Measurements from ENCODE around the gene TKTL2. TPM values are rescaled to one million over a fixed set of nuclear protein-coding genes. Genes with fewer than 3 reads are reported as not detected.

The TKTL2 gene
- total and polyA plus RNA-seq, 10 of the 15 experiments (the other 5 are each of a cell fraction or from before 2014, with no cell fraction given), result 0.03 to 0.04 (median 0.03) TPM; not detected in 7

DNA sequence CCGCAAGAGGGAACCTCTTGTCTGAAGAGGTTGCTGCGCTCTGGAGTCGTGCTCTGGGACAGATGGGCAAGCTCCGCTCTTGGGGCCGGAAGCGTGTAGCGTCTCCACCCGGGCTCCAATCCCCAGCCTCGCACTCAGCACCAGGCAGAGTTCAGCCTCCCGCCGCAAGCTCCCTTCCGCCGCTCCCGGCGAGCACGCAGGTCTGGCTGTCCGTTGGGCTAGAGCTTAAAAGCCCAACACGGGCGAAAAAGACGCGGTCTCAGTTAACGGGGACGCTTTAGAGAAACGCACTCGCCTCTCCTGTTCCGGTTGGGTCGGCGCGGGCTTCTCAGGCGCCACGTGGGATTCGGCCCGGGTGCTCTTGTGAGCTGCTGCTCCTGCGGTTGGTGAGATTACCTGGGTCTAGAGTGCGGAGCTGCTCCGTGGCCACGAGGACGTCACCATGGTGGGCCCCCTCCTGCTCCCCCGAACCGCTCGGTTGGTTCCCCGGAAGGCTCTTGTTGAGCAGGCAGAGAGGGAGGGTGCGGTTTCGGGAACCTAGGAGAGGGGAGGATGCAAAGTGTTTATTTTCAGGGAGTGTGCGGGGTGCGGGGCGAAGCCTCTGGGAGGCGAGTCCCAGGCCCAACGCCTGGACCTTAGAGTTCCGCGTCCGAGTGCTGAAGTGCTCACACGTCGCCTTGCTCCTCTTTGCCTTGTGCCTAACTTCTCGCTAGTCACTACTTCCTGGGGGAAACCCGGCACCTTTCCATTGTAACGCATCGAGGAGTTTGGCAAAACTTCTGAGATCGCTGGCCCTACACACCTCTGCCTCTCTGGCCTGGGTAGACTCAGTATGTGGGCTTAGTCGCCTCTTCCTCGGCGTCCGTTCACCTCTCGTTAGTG lies 21.0 kb upstream of the TKTL2 start, which contains the start of gene TMA16 (continued):
- TF ChIP-seq, protein P1, sequence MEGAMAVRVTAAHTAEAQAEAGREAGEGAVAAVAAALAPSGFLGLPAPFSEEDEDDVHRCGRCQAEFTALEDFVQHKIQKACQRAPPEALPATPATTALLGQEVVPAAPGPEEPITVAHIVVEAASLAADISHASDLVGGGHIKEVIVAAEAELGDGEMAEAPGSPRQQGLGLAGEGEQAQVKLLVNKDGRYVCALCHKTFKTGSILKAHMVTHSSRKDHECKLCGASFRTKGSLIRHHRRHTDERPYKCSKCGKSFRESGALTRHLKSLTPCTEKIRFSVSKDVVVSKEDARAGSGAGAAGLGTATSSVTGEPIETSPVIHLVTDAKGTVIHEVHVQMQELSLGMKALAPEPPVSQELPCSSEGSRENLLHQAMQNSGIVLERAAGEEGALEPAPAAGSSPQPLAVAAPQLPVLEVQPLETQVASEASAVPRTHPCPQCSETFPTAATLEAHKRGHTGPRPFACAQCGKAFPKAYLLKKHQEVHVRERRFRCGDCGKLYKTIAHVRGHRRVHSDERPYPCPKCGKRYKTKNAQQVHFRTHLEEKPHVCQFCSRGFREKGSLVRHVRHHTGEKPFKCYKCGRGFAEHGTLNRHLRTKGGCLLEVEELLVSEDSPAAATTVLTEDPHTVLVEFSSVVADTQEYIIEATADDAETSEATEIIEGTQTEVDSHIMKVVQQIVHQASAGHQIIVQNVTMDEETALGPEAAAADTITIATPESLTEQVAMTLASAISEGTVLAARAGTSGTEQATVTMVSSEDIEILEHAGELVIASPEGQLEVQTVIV (IDR thresholded peaks at IDR 0.05; ENCODE audit: borderline replicate concordance, partially characterized antibody), result no peak
- no peak for TF ChIP-seq ZNF384 (IDR thresholded peaks at IDR 0.05; ENCODE audit: borderline replicate concordance, low read depth, low read length)
- TF ChIP-seq, protein P2, sequence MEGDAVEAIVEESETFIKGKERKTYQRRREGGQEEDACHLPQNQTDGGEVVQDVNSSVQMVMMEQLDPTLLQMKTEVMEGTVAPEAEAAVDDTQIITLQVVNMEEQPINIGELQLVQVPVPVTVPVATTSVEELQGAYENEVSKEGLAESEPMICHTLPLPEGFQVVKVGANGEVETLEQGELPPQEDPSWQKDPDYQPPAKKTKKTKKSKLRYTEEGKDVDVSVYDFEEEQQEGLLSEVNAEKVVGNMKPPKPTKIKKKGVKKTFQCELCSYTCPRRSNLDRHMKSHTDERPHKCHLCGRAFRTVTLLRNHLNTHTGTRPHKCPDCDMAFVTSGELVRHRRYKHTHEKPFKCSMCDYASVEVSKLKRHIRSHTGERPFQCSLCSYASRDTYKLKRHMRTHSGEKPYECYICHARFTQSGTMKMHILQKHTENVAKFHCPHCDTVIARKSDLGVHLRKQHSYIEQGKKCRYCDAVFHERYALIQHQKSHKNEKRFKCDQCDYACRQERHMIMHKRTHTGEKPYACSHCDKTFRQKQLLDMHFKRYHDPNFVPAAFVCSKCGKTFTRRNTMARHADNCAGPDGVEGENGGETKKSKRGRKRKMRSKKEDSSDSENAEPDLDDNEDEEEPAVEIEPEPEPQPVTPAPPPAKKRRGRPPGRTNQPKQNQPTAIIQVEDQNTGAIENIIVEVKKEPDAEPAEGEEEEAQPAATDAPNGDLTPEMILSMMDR (IDR thresholded peaks at IDR 0.05 in 2 of 3, conservative IDR thresholded peaks at IDR 0.05 in 1 of 3; ENCODE audit: control insufficient read depth in 2 of 3, extremely low read depth in 1 of 3, insufficient read depth in 1 of 3, low read depth in 3 of 3, low read length in 3 of 3), result no peak
- TF ChIP-seq KAT2A (conservative IDR thresholded peaks at IDR 0.05; ENCODE audit: control insufficient read depth, low read depth, low read length), result no peak
- TF ChIP-seq, protein P3, sequence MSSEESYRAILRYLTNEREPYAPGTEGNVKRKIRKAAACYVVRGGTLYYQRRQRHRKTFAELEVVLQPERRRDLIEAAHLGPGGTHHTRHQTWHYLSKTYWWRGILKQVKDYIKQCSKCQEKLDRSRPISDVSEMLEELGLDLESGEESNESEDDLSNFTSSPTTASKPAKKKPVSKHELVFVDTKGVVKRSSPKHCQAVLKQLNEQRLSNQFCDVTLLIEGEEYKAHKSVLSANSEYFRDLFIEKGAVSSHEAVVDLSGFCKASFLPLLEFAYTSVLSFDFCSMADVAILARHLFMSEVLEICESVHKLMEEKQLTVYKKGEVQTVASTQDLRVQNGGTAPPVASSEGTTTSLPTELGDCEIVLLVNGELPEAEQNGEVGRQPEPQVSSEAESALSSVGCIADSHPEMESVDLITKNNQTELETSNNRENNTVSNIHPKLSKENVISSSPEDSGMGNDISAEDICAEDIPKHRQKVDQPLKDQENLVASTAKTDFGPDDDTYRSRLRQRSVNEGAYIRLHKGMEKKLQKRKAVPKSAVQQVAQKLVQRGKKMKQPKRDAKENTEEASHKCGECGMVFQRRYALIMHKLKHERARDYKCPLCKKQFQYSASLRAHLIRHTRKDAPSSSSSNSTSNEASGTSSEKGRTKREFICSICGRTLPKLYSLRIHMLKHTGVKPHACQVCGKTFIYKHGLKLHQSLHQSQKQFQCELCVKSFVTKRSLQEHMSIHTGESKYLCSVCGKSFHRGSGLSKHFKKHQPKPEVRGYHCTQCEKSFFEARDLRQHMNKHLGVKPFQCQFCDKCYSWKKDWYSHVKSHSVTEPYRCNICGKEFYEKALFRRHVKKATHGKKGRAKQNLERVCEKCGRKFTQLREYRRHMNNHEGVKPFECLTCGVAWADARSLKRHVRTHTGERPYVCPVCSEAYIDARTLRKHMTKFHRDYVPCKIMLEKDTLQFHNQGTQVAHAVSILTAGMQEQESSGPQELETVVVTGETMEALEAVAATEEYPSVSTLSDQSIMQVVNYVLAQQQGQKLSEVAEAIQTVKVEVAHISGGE (CRISPR knock-in tag; IDR thresholded peaks at IDR 0.05), result peak; percentile 91
- peak; percentile 81 for TF ChIP-seq LARP7 (IDR thresholded peaks at IDR 0.05)
- TF ChIP-seq SIN3A (IDR thresholded peaks at IDR 0.05; ENCODE audit: low read depth, low read length), result peak; percentile 88
- 0 out of 2 replicates have a peak, but pooled peaks have one; percentile 51 for TF ChIP-seq RBBP5 (conservative IDR thresholded peaks at IDR 0.05)
- TF ChIP-seq ZNF24 (IDR thresholded peaks at IDR 0.05), result no peak; the same call in 1 of the 2 replicates
- no peak for TF ChIP-seq EZH2 (IDR thresholded peaks at IDR 0.05; ENCODE audit: borderline replicate concordance, control insufficient read depth, low read depth, low read length)
- no peak for TF ChIP-seq ZNF217 (IDR thresholded peaks at IDR 0.05)
- no peak for TF ChIP-seq ZNF592 (IDR thresholded peaks at IDR 0.05)
- TF ChIP-seq ELK1 (IDR thresholded peaks at IDR 0.05; ENCODE audit: low read depth, low read length), result peak; percentile 63
- peak; percentile 83 for TF ChIP-seq RELA (IDR thresholded peaks at IDR 0.05; ENCODE audit: borderline replicate concordance, partially characterized antibody)
